Muscle layer of duodenum (tissue), 2 donors: ENCODE results near the gene DNM1L.

ENCODE experiments used
- H3K27ac ChIP-seq: one replicate; pipeline ENCODE4 v1.7.0; 2013; ENCODE audit warnings: mild to moderate bottlenecking, low read length
- H3K27me3 ChIP-seq: one replicate; pipeline ENCODE4 v1.7.0; 2013; ENCODE audit warnings: low read depth, mild to moderate bottlenecking, control low read depth, low read length
- H3K36me3 ChIP-seq, 2 donors: one replicate each; pipeline ENCODE4 v1.7.0; 2013; ENCODE audit warnings: low read length in 2 of 2, control low read depth in 1 of 2, mild to moderate bottlenecking in 1 of 2; ENCODE audit not compliant: insufficient read depth in 2 of 2, control insufficient read depth in 1 of 2
- H3K4me1 ChIP-seq, 2 donors: one replicate each; pipeline ENCODE4 v1.7.0; 2013; ENCODE audit warnings: low read length in 2 of 2, mild to moderate bottlenecking in 2 of 2, control low read depth in 1 of 2, moderate library complexity in 1 of 2; ENCODE audit not compliant: insufficient read depth in 2 of 2, control insufficient read depth in 1 of 2
- H3K4me3 ChIP-seq, 2 donors: one replicate each; pipeline ENCODE4 v1.7.0; 2013; ENCODE audit warnings: low read length in 2 of 2, low read depth in 1 of 2, mild to moderate bottlenecking in 1 of 2
- H3K9me3 ChIP-seq, 2 donors: one replicate each; pipeline ENCODE4 v1.7.0; 2013; ENCODE audit warnings: low read length in 2 of 2, control low read depth in 1 of 2, mild to moderate bottlenecking in 1 of 2; ENCODE audit not compliant: control insufficient read depth in 1 of 2
- donor health status: healthy.

Gene DNM1L

DNA sequence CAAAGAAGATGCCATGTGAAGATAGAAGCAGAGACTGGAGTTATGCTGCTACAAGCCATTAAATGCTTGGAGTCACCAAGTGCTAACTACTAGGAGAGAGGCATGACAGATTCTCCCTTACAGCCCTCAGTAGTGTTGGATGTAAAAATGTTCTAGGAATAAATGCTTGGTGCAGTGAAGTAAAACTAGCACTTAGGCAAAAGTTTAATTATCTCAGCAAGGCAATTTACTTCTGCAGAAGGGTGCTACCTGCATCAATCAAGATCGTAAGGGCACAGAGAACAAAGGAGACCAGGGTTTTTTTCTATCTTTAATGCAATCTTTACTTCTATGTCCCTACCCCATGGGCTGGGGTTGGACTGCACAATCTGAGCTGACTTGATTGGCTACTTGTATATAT, 9.5 kb upstream of the DNM1L start:
- H3K4me1 ChIP-seq = no peaks in the 10 kb centered on the region
- no peak overlapping the region for H3K27ac ChIP-seq
- no peaks in the 10 kb centered on the region for H3K27me3 ChIP-seq
- H3K9me3 ChIP-seq = no peaks in the 10 kb centered on the region
- H3K36me3 ChIP-seq = no peaks in the 10 kb centered on the region
- no peak overlapping the region for H3K4me3 ChIP-seq

DNA sequence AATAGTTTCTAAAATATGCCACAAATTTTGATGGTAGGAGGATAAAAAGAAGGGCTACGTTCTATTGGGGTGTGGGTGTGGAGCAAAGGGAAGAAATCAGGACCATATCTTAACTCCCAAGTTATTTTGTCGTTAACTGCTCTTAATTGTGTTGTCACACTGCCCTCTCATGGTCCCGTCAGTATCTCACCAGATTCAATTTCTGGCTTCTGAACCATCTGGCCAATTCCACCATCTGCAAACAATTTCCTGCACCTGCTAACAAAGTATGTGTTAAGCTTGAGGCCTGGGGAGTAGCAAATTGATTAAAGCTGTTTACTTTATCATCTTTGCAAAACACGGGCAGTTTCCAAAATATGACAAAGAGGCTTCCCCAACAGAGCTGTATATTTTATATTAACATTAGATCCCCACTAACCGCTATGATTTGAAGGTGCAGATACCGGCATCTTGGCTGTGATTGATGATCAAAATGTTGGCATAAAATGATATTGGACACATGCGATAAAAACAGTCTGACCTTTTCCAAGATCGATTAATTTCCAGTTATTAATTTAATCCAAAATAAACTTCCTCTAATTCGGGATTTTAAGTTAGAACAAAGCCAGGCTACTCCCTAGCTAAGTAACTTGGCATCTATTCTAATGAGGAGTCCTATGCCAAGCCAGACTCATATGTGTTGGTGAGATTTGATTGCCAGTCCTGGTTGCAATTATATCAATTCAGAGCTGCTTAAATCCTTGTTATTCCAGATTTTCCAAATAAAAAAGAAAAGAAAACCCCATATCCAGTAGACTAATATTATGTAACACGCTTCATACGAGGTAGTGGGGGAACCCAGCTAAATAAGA, 6.9 kb upstream of the DNM1L start:
- Histone ChIP-seq H3K4me1 (no peaks in the 10 kb centered on the region), H3K36me3 (no peaks in the 10 kb centered on the region), H3K27ac (no peak overlapping the region), H3K9me3 (no peaks in the 10 kb centered on the region), H3K27me3 (no peaks in the 10 kb centered on the region), H3K4me3 (no peak overlapping the region)

DNA sequence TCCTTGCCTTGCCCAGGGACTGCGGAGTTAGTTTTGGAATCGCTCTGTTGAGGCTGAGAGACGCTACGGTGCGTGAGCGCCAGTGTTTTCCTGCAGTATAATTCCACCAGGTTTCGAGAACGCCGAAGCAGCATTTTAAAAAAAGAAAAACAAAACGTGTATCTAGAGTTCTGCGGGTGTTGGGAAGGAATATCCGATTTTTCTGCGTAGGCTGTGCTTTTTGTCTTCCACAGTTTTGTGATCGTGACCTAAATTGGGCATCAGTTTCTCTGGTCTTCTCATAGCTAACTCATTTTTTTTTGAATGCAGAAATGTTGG, 778 bp downstream of the DNM1L start:
- H3K4me1 ChIP-seq = peaks cover 0 to 10% of the 10 kb centered on the region in 2 donors
- H3K27me3 ChIP-seq = no peaks in the 10 kb centered on the region
- peaks cover 0 to 6% of the 10 kb centered on the region in 2 donors for H3K36me3 ChIP-seq
- peak overlapping the region; percentile 81 to 88 for H3K4me3 ChIP-seq
- H3K27ac ChIP-seq = peak overlapping the region; percentile 92
- H3K9me3 ChIP-seq = no peaks in the 10 kb centered on the region

DNA sequence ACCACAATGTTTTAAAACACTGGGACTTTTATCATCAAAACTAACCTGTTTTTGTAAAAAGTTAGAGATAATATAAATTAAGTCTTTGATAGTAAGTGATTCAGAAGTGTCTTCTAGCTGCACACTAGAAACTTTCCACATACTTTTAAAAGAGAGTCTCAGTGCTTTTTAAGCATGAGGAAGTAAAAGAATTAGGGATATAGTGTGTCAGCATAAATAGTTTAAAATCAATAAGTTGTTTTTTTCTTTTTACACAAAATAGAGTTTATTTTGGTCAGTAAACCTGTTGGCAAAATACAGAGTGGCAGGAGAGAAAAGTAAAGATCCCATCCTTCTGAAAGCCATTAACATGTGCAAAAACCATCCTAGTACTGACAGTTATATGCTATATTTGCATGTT, 1.7 kb downstream of the DNM1L start:
- peak overlapping the region; percentile 81 to 88 for H3K4me3 ChIP-seq
- H3K9me3 ChIP-seq = no peaks in the 10 kb centered on the region
- peak overlapping the region; percentile 92 for H3K27ac ChIP-seq
- peaks cover 0 to 10% of the 10 kb centered on the region in 2 donors for H3K4me1 ChIP-seq
- no peaks in the 10 kb centered on the region for H3K27me3 ChIP-seq
- peaks cover 0 to 6% of the 10 kb centered on the region in 2 donors for H3K36me3 ChIP-seq

DNA sequence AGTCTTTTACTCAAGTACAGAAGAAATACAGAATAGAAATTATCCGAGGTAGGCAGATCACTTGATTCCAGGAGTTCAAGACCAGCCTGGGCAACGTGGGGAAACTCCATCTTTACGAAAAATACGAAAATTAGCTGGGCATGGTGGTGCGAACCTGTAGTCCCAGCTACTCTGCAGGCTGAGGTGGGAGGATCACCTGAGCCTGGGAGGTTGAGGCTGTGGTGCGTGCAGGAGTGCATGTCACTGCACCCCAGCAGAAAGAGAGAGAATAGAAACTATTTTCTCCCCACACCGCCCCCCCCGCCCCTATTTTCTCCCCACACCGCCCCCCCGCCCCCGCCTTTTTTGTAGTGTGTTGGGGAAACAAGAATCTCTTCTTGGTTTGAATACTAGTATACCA, 2.2 kb downstream of the DNM1L start:
- H3K4me1 ChIP-seq = peaks cover 0 to 10% of the 10 kb centered on the region in 2 donors
- H3K36me3 ChIP-seq = peaks cover 0 to 6% of the 10 kb centered on the region in 2 donors
- H3K9me3 ChIP-seq = no peaks in the 10 kb centered on the region
- no peaks in the 10 kb centered on the region for H3K27me3 ChIP-seq
- no peak overlapping the region for H3K27ac ChIP-seq
- peak overlapping the region in 1 of 2 donors; percentile 88 for H3K4me3 ChIP-seq

DNA sequence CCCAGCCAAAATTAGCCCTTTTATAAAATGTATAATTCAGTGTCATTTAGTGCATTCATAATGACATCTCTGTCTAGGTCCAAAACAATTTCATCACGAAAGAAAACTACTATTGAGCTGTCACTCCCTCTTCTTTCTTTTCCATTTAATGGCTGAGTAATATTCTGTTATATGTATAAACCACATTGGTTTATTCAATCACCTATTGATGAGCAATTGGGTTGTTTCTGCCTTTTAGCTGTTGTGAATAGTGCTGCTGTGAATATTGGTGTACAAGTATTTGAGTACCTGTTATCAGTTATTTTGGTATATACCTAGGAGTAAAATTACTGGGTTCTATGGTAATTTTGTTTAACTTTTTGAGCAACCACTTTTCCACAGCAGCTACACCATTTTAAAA, 7.2 kb downstream of the DNM1L start:
- H3K4me3 ChIP-seq = no peak overlapping the region
- no peak overlapping the region for H3K27ac ChIP-seq
- H3K27me3 ChIP-seq = no peaks in the 10 kb centered on the region
- peaks cover 0 to 3% of the 10 kb centered on the region in 2 donors for H3K4me1 ChIP-seq
- no peaks in the 10 kb centered on the region for H3K9me3 ChIP-seq
- H3K36me3 ChIP-seq = no peaks in the 10 kb centered on the region

DNA sequence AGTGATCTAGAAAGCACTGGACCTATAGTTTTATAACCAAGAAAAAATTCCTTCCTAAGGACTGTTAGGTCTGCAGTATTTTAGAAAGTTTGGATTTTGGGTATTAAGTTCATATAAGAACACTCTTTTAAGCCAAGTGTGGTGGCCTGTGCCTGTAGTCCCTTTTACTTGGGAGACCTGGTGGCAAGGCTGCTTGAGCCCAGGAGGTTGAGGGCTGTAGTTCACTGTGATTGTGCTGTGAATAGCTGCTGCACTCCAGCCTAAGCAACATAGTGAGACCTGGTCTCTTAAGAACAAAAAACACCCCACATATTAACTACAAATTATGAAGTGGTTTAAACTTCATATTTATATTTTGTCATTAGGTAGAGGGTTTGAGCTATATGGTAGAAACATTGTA, 9.7 kb downstream of the DNM1L start:
- Histone ChIP-seq H3K36me3 (no peaks in the 10 kb centered on the region), H3K27me3 (no peaks in the 10 kb centered on the region), H3K9me3 (no peaks in the 10 kb centered on the region), H3K27ac (no peak overlapping the region), H3K4me3 (no peak overlapping the region), H3K4me1 (peaks cover 0 to 6% of the 10 kb centered on the region in 2 donors)

DNA sequence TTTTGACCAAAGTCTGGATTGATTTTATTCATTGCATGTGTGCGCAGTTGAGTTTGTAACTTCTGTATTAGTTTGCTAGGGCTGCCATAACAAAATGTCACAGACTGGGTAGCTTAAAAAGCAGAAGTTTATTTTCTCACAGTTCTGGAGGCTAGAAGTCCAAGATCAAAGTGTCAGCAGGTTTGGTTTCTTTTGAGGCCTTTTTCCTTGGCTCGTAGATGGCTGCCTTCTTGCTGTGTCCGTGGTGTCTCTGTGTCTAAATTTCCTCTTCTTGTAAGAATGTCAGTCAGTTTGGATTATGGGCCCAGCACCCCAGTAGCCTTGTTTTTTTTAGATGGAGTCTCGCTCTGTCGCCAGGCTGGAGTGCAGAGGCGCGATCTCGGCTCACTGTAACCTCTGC, 11.8 kb downstream of the DNM1L start:
- H3K36me3 ChIP-seq = peaks cover 0 to 7% of the 10 kb centered on the region in 2 donors
- H3K27ac ChIP-seq = no peak overlapping the region
- H3K4me1 ChIP-seq = peaks cover 0 to 6% of the 10 kb centered on the region in 2 donors
- no peaks in the 10 kb centered on the region for H3K9me3 ChIP-seq
- H3K27me3 ChIP-seq = no peaks in the 10 kb centered on the region
- no peak overlapping the region for H3K4me3 ChIP-seq

DNA sequence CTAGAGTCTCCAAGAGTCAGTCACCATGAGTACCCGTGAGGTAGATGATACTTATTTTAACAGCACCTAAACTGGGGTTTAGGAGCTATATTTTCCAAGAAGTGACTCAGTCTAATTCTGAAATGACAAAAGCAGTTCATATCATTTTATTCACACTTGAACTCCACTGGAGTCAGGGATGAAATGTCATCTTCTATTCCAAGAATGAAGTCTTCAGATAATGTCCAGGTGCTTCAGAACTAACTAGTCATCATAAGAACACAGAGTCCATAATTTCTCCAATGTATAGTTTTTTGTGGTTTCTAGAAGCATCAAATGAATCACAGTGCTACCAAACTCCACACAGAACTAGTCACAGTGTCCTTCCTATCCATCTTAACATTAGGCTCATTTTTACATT, 13.3 kb downstream of the DNM1L start:
- no peak overlapping the region for H3K27ac ChIP-seq
- H3K4me3 ChIP-seq = no peak overlapping the region
- no peaks in the 10 kb centered on the region for H3K27me3 ChIP-seq

DNA sequence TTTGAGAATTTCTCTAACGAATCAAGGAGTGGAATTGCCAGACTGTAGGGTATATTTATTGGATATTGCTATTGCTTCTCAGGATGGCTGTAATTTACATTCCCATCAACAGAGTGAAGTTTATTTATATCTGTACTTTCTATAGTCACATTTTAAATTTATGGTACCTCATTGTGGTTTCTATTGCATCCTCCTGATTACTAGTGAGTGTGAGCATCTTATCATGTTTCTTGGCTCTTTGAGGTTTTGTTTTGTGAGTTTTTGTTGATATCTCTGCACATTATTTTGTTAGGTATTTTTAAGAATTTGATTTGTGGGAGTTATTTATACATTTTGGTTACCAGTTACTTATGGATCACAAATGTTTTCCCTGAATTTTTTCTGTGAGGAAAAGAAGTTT, 13.9 kb downstream of the DNM1L start:
- no peaks in the 10 kb centered on the region for H3K27me3 ChIP-seq
- H3K4me1 ChIP-seq = peaks cover 0 to 3% of the 10 kb centered on the region in 2 donors
- no peak overlapping the region for H3K27ac ChIP-seq
- no peak overlapping the region for H3K4me3 ChIP-seq
- no peaks in the 10 kb centered on the region for H3K9me3 ChIP-seq
- peaks cover 0 to 7% of the 10 kb centered on the region in 2 donors for H3K36me3 ChIP-seq

More for the DNA sequence above, 13.3 kb downstream of the DNM1L start:
- Histone ChIP-seq H3K36me3 (peaks cover 0 to 7% of the 10 kb centered on the region in 2 donors), H3K9me3 (no peaks in the 10 kb centered on the region), H3K4me1 (peaks cover 0 to 3% of the 10 kb centered on the region in 2 donors)

DNA sequence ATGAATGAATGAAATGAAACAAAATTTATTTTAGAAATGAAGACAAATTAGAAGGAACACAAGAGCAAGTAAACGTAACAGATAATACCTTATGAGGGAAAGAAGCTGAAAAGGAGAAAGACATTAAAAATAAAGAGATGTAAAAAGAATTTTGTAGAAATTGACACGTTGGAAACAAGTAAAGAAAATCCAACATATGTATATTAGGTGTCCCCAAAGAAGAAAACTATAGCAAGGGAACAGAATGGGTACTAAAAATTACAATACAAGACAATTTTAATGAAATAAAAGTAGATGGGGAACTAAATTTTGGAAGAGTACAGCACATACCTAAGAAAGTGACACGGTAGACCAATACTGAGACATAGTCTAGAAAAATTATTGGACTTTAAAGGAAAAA, 16.7 kb downstream of the DNM1L start:
- Histone ChIP-seq H3K36me3 (peaks cover 0 to 7% of the 10 kb centered on the region in 2 donors), H3K4me1 (peaks cover 0 to 3% of the 10 kb centered on the region in 2 donors), H3K9me3 (no peaks in the 10 kb centered on the region), H3K4me3 (no peak overlapping the region), H3K27ac (no peak overlapping the region), H3K27me3 (no peaks in the 10 kb centered on the region)

DNA sequence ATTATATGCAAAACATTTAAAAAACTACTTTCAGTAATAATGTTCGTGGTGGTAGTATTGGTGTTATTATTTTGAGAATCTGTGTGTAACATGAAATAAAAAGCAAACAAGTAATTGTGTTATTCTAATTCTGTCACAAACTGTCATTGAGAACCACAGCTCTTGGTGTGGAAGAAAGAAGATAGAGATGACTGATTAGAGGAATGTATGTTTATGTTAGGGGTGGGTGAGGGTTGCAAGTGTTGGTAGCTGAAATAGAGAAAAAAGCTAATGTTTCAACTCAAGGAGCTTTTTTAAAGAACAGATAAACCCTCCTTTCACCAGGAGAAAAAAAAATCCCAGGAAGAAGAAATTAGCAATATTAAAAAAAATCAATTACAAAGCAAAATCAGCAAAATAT, 18.3 kb downstream of the DNM1L start:
- Histone ChIP-seq H3K4me3 (no peak overlapping the region), H3K36me3 (peaks cover 0 to 7% of the 10 kb centered on the region in 2 donors), H3K4me1 (peaks cover 0 to 2% of the 10 kb centered on the region in 2 donors), H3K9me3 (no peaks in the 10 kb centered on the region), H3K27ac (no peak overlapping the region), H3K27me3 (no peaks in the 10 kb centered on the region)
